NK-92 treated with Interleukin-12 subunit alpha and Interleukin-12 subunit beta, amount 100 ng/mL, for 24 hours (cell line): Measurements from ENCODE around the gene CPZ.
"Not testable (repeated sequence)": the region's sequence is repeated elsewhere in the genome, so short reads cannot be mapped to it uniquely, and the experiment has no call there.

Experiments used
- DNase-seq: peaks from one replicate; lab custom pipeline; 2025; lab: John Stamatoyannopoulos, UW

Gene CPZ

DNA sequence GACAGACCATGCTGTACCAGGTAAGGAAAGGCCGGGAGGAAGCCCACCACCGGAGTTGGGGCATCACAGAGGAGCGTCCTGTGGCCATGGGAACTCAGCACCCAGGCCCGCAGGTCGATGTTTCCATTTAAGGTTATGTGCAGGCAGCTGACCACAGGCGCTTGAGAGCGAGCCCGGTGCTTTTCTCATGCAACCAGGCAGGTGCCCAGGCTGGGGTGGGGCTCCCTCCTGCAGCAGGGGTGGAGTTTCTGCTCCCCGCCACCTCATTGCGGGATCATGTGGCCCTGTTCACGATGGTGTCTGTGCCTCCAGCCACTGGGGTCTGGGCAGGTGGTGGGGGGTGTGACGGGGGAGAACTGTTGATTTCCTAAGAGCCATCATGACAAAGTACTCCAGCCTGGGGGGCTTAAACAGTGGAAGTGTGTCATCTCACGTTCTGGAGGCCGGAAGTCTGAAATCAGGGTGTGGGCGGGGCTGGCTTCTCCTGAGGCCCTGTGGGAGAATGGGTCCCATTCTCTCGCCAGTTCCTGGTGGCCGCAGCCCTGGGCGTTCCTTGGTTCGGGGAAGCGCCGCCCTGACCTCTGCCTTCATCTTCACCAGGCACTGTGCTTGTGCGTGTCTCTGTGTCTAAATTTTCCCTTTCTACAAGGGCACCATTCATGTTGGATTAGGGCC is 60.9 kb downstream of the CPZ start:
- DNase-seq = no peak

GRCh38 chr4:8654139-8654538 is 61.6 kb downstream of the CPZ start:
- not testable (repeated sequence) for DNase-seq

DNA sequence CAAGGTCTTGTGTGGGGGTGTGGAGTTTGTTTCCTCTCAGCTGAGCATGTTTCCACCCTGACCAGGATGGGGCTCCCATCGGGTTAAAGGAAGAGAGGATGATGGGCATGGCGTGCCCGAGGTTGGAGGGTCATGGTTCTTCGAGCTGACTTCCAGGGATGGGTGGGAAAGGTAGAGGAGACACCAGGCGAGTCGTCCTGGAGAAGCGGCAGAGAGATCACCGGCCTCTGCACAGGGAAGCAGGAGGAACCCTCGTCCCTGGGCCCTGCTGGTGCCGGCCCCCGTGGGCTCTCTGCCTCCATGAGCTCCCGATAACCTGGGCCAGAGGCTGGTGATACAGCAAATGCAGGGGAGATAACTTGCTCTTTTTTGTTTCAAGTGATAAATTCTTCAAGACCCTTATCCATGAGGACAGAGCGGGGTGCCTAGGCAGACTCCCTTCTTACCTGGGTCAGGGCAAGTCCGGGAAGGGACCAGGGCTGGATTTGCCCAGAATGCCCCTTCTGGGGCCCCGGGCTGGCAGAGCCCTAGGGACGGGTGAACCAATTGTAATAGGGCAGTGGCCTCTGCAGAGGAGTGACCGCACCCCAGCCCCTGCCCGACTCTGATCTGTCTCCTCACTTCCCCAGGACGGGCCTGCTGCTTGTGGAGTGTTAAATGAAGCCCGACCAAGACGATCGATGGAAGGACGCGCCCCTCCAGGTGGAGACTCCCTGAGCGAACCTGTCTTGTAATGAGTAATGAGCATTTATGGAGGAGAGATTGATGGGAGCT is 63.0 kb downstream of the CPZ start:
- no peak for DNase-seq

GRCh38 chr4:8656185-8656517 is 63.6 kb downstream of the CPZ start:
- DNase-seq = no peak

DNA sequence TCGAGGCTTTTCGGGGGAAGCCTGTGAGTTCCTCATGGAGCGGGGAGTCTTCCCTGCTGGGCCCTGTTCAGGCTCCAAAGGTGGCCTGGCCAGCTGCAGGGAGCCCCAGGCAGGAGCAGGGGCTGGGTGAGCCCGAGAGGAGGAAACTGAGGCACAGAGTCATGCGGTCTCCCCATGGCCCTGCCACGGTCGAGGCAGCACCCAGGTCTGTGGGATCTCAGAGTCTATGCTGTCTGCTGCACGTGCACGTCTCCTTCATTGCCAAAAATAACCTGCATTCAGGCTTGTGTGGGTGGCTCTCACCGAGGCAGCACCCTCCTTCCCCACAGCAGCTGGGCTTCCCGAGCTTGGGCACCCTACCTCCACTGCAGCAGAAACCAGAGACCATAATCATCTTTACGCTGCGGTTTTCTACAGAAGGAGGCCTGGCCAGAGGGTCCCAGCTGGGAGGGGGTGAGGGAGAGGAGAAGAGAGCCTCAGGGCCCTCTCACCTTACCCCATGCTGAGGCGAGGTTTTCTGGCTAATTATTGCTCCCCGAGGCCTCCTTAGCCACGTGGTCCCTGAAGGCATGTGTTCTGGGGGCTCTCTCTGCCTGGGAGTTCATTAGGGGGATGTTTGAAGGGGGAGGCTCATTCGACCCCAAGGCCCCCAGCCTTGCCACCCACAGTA is 64.3 kb downstream of the CPZ start:
- no peak for DNase-seq

DNA sequence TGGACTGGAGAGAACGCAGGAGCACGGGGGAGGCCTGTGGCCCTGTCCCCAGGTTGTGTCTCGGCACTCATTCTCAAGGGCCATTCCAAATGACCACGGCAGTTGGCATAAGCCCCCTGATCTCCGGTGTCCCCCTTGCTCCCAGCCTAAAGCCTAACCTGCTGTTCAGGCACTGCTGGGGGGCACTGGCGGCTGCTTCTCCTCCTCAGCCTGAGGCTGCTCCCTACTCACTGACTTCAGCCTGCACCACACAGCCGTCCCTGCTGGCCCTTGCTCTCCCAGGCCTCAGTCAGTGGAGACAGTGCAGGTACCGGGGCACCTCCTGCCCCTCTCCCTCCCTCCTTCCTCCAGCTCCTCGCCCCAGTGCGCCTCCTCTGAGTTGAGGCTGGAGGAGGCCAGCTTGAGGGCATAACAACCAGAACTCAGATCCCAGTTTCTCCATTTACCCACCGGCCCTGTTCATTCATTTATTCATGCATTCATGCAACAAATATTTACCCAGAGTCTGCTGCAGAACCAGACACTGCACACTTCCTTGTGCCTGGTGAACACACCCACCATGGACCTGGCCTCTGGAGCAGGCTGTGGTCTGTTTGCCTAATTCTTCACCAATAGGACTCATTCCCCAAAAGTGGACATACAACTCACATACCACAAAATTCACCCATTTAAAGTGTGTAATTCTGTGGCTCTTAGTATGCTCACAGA is 65.0 kb downstream of the CPZ start:
- no peak for DNase-seq

DNA sequence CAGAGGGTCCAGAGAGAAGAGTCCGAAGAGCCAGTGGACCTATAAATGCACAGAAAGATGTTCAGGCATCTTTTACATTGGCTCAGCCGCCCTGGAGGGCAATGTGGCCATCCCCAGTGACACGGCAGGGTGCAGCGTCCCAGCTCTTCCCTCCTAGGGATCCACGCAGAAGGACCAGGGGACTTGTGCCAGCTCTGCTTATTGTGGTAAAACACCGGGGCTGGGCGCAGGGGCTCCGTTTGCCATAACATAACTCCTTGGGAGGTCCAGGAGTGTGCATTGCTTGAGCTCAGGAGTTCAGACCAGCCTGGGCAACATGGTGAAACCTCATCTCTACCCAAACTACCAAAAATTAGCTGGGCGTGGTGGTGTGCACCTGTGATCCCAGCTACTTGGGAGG is 70.2 kb downstream of the CPZ start:
- no peak for DNase-seq

GRCh38 chr4:8664031-8664805 is 71.7 kb downstream of the CPZ start:
- DNase-seq = no peak

- DNase-seq = no peak
Observed at GRCh38 chr4:8664976-8665375, 72.4 kb downstream of the CPZ start.

GRCh38 chr4:8665406-8666360 is 73.1 kb downstream of the CPZ start:
- DNase-seq = no peak

- DNase-seq = no peak
Observed at GRCh38 chr4:8666581-8666980, 74.0 kb downstream of the CPZ start.
